ENCODE data around the gene NFE2L2.

DNA sequence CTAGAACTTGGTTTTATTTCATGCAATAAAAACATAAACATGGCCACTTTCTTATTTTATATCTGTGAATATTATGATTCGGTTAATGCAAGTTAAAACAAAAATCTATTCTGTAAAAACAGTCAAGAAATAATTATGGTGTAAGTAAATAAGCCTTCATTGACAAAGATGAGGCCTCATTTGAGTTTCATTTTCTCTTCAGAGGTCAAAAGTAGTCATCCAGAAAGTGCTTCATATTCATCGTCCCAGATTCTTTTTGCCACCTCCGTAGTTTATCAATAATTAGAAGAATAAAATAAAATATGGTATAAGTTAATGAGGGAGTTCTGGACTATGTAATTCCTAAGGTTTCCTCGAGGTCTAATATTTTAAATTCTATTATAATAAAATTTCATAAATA is 71.3 kb downstream of the NFE2L2 start:
- TF ChIP-seq EZH2 (IDR thresholded peaks at IDR 0.05; ENCODE audit: insufficient read depth, poor library complexity, severe bottlenecking) (no peak), EZH2phosphoT487 (IDR thresholded peaks at IDR 0.05; ENCODE audit: insufficient read depth, low read depth) (no peak)
